Testis (tissue), 3 donors: ENCODE measurements around the gene CREBRF. TPM values are rescaled to one million over a fixed set of nuclear protein-coding genes. Genes with fewer than 3 reads are reported as not detected.
"Not testable (repeated sequence)": the region's sequence is repeated elsewhere in the genome, so short reads cannot be mapped to it uniquely, and the experiment has no call there.

Source experiments
- DNase-seq: peaks from one replicate; pipeline ENCODE4 v3.0.0-alpha.2; 2019
- H3K27ac ChIP-seq, 2 donors: fragments of 200-600 bp; sonication (generic); one replicate each; pipeline ENCODE4 v1.5.1; 2019
- H3K27me3 ChIP-seq: fragments of 200-600 bp; sonication (generic); one replicate; pipeline ENCODE4 v1.5.1; 2019
- H3K36me3 ChIP-seq: fragments of 200-600 bp; sonication (generic); one replicate; pipeline ENCODE4 v1.5.1; 2017; ENCODE audit warnings: low read depth; ENCODE audit errors: missing control alignments
- H3K4me1 ChIP-seq: fragments of 200-600 bp; sonication (generic); one replicate; pipeline ENCODE4 v1.5.1; 2019
- H3K4me3 ChIP-seq, 2 donors: fragments of 200-600 bp; sonication (generic); one replicate each; pipeline ENCODE4 v1.5.1; 2017 to 2019
- H3K9me3 ChIP-seq: fragments of 200-600 bp; sonication (generic); one replicate; pipeline ENCODE4 v1.5.1; 2017
- CTCF ChIP-seq, 3 experiments: fragments of 450-650 bp in 2 of 3; fragments of 200-600 bp in 1 of 3; sonication (generic) in 1 of 3; IDR thresholded peaks; one replicate each; pipeline ENCODE4 v1.5.1; 2016 to 2019; ENCODE audit warnings: antibody characterized with exemption in 3 of 3, mild to moderate bottlenecking in 2 of 3, moderate library complexity in 1 of 3
- POLR2A ChIP-seq: fragments of 450-650 bp; IDR thresholded peaks from one replicate; pipeline ENCODE4 v1.6.1; 2017; ENCODE audit warnings: antibody characterized with exemption, mild to moderate bottlenecking, moderate library complexity
- WGBS, 2 donors: methylation state at CpG; one replicate each; pipeline ENCODE4 v1.1.5; 2018; 5-methylcytosine and 5-hydroxymethylcytosine counted together
- intact Hi-C: fragments of 100-400 bp; cut with DNase I; formaldehyde crosslinking; loops from one replicate; pipeline ENCODE4 v1.15.1; 2023; ENCODE audit warnings: low total_unique reads
- polyA plus RNA-seq: library from polyadenylated mRNA; stranded (reverse); fragments of 350-450 nt; fragmentation: Illumina TruSeq; extraction: RNeasy Lipid Tissue Mini Kit (QIAGEN cat#74804); gene quantifications from one replicate; pipeline ENCODE4 v1.2.3, GENCODE V29; 2014; ENCODE audit warnings: low read depth, low replicate concordance; ENCODE audit not compliant: insufficient read depth
- total RNA-seq, 2 donors: library from RNA; depleted of rRNA; stranded (reverse); fragments of >200 nt; gene quantifications; one replicate each; pipeline ENCODE4 v1.2.3, GENCODE V29; 2016

CREBRF gene
- total and polyA plus RNA-seq, 3 donors from 2014 or later = 24.2 to 58.4 (median 55.6) TPM

- TF ChIP-seq CTCF (IDR thresholded peaks at IDR 0.05) = no peak
- TF ChIP-seq POLR2A = no peak
- 96 to 100% methylated on average over 1 of the region's 1 CpG for WGBS, 2 donors
- Histone ChIP-seq H3K36me3 (no peaks in the 10 kb centered on the region), H3K27me3 (no peaks in the 10 kb centered on the region), H3K4me3 (no peak overlapping the region), H3K4me1 (no peaks in the 10 kb centered on the region), H3K27ac (no peak overlapping the region), H3K9me3 (no peaks in the 10 kb centered on the region)
- intact Hi-C loops = no loop called here
- no peak for DNase-seq
These were observed 63.6 kb downstream of the CREBRF start for GRCh38 chr5:173119719-173120118.

GRCh38 chr5:173123416-173123815, 67.3 kb downstream of the CREBRF start:
- Histone ChIP-seq H3K27ac (no peak overlapping the region), H3K4me1 (no peaks in the 10 kb centered on the region), H3K36me3 (no peaks in the 10 kb centered on the region), H3K9me3 (no peaks in the 10 kb centered on the region), H3K4me3 (no peak overlapping the region), H3K27me3 (no peaks in the 10 kb centered on the region)
- 74 to 79% methylated on average over 3 of the region's 3 CpGs for WGBS, 2 donors
- intact Hi-C loops = no loop called here
- no peak for DNase-seq
- TF ChIP-seq CTCF (IDR thresholded peaks at IDR 0.05) (no peak), POLR2A (no peak)

- H3K27ac ChIP-seq, intact Hi-C loops, H3K4me3 ChIP-seq, H3K4me1 ChIP-seq, DNase-seq, H3K27me3 ChIP-seq, H3K9me3 ChIP-seq, H3K36me3 ChIP-seq: not testable (repeated sequence)
- whole genome bisulfite sequencing, 2 donors = 94% methylated on average over 6 of the region's 6 CpGs
These were observed 76.0 kb downstream of the CREBRF start for GRCh38 chr5:173132166-173132565.

- H3K36me3 ChIP-seq = no peaks in the 10 kb centered on the region
- intact Hi-C loops = no loop called here
These were observed 82.6 kb downstream of the CREBRF start for GRCh38 chr5:173138707-173139106.

GRCh38 chr5:173139631-173140030, 83.5 kb downstream of the CREBRF start:
- intact Hi-C loops = no loop called here
- H3K36me3 ChIP-seq = no peaks in the 10 kb centered on the region
- TF ChIP-seq POLR2A = no peak
- no peak for TF ChIP-seq CTCF (IDR thresholded peaks at IDR 0.05)

More at GRCh38 chr5:173138707-173139106, 82.6 kb downstream of the CREBRF start:
- no peak for TF ChIP-seq CTCF (IDR thresholded peaks at IDR 0.05)
- no peak for TF ChIP-seq POLR2A
- Histone ChIP-seq H3K27me3 (no peaks in the 10 kb centered on the region), H3K4me3 (no peak overlapping the region), H3K27ac (no peak overlapping the region), H3K4me1 (no peaks in the 10 kb centered on the region), H3K9me3 (no peaks in the 10 kb centered on the region)
- no peak for DNase-seq
- 89 to 94% methylated on average over 3 of the region's 3 CpGs for WGBS, 2 donors

More at GRCh38 chr5:173139631-173140030, 83.5 kb downstream of the CREBRF start:
- DNase-seq = no peak
- Histone ChIP-seq H3K4me3 (no peak overlapping the region), H3K27me3 (no peaks in the 10 kb centered on the region), H3K27ac (no peak overlapping the region), H3K4me1 (no peaks in the 10 kb centered on the region), H3K9me3 (no peaks in the 10 kb centered on the region)
- WGBS, 2 donors = 89 to 90% methylated on average over 1 of the region's 1 CpG
